Activated T-cell treated with anti-CD3 and anti-CD28 coated beads, Interleukin-2, amount 50 U/mL, for 72 hours (primary cell): Measurements from ENCODE around the gene ILF2. TPM values are rescaled to one million over a fixed set of nuclear protein-coding genes. Genes with fewer than 3 reads are reported as not detected.
"Not testable (repeated sequence)": the region's sequence is repeated elsewhere in the genome, so short reads cannot be mapped to it uniquely, and the experiment has no call there.

ENCODE experiments used
- ATAC-seq, 2 donors: fragments of 150-1000 bp; cut with Tn5 transposase; replicated peaks in 1 of 2; 2 replicates each; pipeline ENCODE4 v1.10.0; 2021; ENCODE audit warnings: moderate library complexity in 2 of 2, mild to moderate bottlenecking in 1 of 2
- DNase-seq, 2 donors: peaks; one replicate each; pipeline ENCODE4 v3.0.0; 2021 to 2022; ENCODE audit warnings: mixed read lengths in 1 of 2
- H3K27ac Mint-ChIP-seq: one replicate; pipeline ENCODE4 v1.8.0; 2022; ENCODE audit warnings: mild to moderate bottlenecking, moderate library complexity, mixed read lengths
- H3K27me3 Mint-ChIP-seq: one replicate; pipeline ENCODE4 v1.8.0; 2022; ENCODE audit warnings: low read depth, mixed read lengths
- H3K36me3 Mint-ChIP-seq, 2 donors: one replicate each; pipeline ENCODE4 v1.8.0; 2022; ENCODE audit warnings: mixed read lengths in 2 of 2, mild to moderate bottlenecking in 1 of 2; ENCODE audit not compliant: insufficient read depth in 2 of 2
- H3K4me1 Mint-ChIP-seq: one replicate; pipeline ENCODE4 v1.8.0; 2022; ENCODE audit warnings: low read depth, mixed read lengths
- H3K4me3 Mint-ChIP-seq, 2 donors: one replicate each; pipeline ENCODE4 v1.8.0; 2022; ENCODE audit warnings: mild to moderate bottlenecking in 2 of 2, mixed read lengths in 2 of 2, moderate library complexity in 2 of 2
- H3K9me3 Mint-ChIP-seq, 2 donors: one replicate each; pipeline ENCODE4 v1.8.0; 2022; ENCODE audit warnings: mixed read lengths in 2 of 2
- total RNA-seq, 2 donors: library from RNA; stranded (reverse); gene quantifications; one replicate each; pipeline ENCODE4 v1.2.3, GENCODE V29; 2022

ILF2 gene
- total RNA-seq, 2 donors from 2014 or later, result 245 to 312 TPM

DNA sequence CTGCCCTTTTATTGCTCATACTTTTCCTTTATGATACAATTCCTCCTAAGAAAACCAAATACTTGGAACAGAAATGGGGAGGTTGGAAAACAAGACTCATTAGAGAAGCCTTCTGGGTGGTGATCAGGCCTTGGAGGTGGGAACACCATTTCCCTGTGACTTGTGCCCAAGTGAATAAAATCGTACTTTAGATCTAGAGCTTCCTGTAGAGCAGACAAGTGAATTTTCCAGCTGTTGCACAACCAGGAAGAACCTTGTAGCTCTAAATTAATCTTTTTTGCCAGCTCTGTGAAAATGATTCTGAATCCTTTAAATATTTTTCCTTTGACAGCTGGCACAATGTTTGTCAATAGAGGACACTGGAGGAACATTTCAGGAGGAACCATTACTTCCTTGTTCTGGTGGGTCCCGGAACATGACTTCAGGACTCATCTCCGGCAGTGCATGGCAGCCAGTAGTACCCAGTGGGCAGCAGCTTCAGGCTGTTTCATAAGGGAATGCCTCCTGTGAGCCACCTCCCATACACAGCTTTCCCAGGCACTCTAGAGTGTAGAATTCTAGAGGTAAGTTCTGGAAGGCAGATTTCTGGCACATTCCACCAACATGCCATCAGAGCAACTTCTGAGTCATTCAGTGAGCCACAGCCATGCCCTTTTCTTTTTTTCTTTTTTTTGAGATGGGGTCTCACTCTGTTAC is 17.8 kb downstream of the ILF2 start:
- H3K4me3 Mint-ChIP-seq, result no peak overlapping the region
- no peak overlapping the region for H3K27ac Mint-ChIP-seq
- peaks cover 22% of the 10 kb centered on the region for H3K4me1 Mint-ChIP-seq
- no peaks in the 10 kb centered on the region for H3K9me3 Mint-ChIP-seq
- ATAC-seq, result no peak
- H3K36me3 Mint-ChIP-seq, result no peaks in the 10 kb centered on the region
- no peaks in the 10 kb centered on the region for H3K27me3 Mint-ChIP-seq
- no peak for DNase-seq

DNA sequence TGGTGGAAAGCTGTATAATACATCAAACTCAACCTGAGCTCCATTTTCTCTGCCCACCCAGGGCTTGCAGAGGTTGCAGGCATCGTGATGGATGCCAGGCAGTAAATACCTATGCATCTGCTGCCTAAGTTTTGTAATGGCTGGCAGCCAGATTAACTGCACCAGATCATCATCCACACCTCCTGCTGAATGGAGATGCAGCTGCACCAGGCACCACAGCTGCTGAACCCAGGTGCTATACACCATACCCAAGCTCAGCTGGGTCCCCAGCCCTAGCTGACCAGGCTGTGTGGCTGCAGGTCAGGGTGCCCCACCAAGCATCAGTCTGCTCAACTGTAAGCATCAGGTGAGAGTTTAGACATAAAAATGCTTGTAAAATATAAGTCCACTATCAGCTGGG is 19.0 kb downstream of the ILF2 start:
- ATAC-seq (peak in 1 of 2 donors; percentile 14), DNase-seq (no peak)
- H3K27me3 Mint-ChIP-seq, result no peaks in the 10 kb centered on the region
- no peaks in the 10 kb centered on the region for H3K9me3 Mint-ChIP-seq
- no peak overlapping the region for H3K4me3 Mint-ChIP-seq
- peaks cover 30% of the 10 kb centered on the region for H3K4me1 Mint-ChIP-seq
- H3K36me3 Mint-ChIP-seq, result peaks cover 0 to 2% of the 10 kb centered on the region in 2 donors
- H3K27ac Mint-ChIP-seq, result no peak overlapping the region

DNA sequence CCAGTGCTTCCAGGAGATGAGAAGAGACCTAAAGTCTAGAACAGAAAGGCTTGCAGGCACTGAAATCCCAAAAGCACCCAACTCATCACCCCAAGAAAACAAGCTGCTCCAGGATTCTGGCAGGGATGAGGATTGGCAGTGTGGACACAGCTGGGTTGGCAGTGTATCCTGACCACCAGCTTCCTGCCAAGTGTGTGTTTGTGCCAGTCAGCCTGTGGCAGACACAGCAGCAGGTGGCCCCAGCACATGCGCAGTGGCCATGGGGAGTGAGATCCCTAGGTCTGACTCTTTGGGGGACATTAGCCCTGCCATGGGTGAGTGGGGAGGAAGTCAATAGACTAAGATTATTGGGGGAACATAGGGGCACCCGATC is 20.9 kb downstream of the ILF2 start:
- peak overlapping the region; percentile 63 for H3K27ac Mint-ChIP-seq
- ATAC-seq, result peak; percentile 21 to 39

DNA sequence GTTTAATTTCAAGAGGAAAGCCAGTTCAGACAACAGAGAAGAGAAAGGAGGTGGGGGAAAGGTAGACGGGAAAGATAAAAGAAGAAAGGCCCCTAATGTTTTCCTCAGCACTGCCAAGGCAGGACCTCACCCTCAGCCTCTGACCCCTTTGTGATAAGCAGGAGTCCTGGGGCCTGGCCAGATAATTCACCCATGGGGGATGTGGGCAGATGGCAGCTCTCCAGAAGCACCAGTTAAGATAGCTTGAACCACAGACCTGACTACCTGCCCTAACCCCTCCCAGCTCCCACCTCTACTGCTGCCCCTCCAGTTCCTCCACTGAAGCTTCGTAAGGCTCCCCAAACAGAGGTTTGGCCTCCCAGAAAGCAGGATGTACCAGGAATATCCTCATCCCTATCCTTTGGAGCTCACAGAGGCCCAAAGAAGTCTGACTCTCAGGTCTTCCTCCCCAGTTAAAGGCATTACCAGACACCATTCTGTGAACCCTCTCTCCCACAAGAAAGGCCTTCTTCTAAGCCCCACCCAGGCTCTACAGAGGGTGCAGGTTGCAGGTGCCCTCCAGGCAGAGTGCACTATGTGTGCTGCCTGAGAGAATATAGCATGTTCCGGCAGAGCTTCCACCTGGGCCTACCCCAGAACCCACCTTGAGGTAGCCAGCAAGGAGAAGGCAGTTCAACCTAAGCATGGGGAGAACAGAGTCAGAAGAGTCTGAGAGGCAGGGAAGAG is 21.5 kb downstream of the ILF2 start:
- no peaks in the 10 kb centered on the region for H3K9me3 Mint-ChIP-seq
- peak; percentile 25 to 28 for ATAC-seq
- H3K4me3 Mint-ChIP-seq, result no peak overlapping the region
- no peak for DNase-seq
- H3K27ac Mint-ChIP-seq, result peak overlapping the region; percentile 63
- peaks cover 6 to 24% of the 10 kb centered on the region in 2 donors for H3K36me3 Mint-ChIP-seq
- no peaks in the 10 kb centered on the region for H3K27me3 Mint-ChIP-seq
- peaks cover 53% of the 10 kb centered on the region for H3K4me1 Mint-ChIP-seq

More for the DNA sequence above, 20.9 kb downstream of the ILF2 start:
- DNase-seq, result no peak
- Mint-ChIP-seq H3K27me3 (no peaks in the 10 kb centered on the region), H3K4me3 (no peak overlapping the region), H3K9me3 (no peaks in the 10 kb centered on the region), H3K36me3 (peaks cover 5 to 18% of the 10 kb centered on the region in 2 donors), H3K4me1 (peaks cover 48% of the 10 kb centered on the region)

DNA sequence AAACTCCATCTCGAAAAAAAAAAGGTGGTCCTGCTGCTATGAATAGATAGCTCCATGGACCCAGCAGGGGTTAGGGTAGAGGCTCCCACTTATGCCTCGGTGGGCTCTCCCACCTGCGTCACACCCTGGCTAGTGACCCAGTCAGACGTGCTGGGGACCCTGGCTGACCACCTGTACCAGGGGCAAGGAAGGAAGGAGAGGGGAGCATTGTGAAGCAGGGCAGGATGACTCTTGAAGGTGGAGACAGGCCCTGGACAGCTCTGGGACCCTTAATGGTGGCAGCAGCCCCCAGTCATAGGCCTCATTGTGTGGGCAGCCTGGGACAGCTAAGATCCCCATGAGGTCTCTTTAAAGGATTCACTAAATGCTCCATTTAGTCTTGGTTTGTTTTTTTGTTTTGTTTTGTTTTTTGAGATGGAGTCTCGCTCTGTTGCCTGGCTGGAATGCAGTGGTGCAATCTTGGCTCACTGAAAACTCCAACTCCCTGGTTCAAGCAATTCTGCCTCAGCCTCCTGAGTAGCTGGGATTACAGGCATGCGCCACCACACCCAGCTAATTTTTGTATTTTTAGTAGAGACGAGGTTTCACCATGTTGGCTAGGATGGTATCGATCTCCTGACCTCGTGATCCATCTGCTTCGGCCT is 22.7 kb downstream of the ILF2 start:
- Mint-ChIP-seq H3K9me3 (no peaks in the 10 kb centered on the region), H3K36me3 (peaks cover 9 to 35% of the 10 kb centered on the region in 2 donors), H3K4me3 (no peak overlapping the region), H3K4me1 (peaks cover 65% of the 10 kb centered on the region), H3K27me3 (no peaks in the 10 kb centered on the region), H3K27ac (no peak overlapping the region)
- DNase-seq (no peak), ATAC-seq (no peak)

DNA sequence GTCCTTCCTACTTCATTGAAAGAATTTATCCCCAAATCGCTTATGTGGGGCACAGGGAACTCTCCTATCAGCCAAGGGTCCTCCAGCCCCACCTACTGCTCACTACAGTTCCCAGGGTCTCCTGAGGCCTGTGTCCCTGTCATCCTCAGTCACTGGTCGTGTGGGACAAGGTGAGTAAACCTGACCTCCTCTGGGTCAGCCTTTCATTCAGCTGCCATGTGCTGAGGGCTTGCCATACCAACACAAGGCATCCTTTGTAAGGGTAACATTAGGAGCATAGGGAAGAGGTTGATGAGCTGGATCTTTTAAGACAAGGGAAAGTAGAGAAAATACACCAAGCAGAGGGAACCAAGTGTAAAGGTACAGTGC is 23.5 kb downstream of the ILF2 start:
- Mint-ChIP-seq H3K4me3 (no peak overlapping the region), H3K27ac (no peak overlapping the region), H3K27me3 (no peaks in the 10 kb centered on the region), H3K36me3 (peaks cover 9 to 39% of the 10 kb centered on the region in 2 donors), H3K9me3 (no peaks in the 10 kb centered on the region), H3K4me1 (peaks cover 69% of the 10 kb centered on the region)
- ATAC-seq, result no peak
- no peak for DNase-seq

DNA sequence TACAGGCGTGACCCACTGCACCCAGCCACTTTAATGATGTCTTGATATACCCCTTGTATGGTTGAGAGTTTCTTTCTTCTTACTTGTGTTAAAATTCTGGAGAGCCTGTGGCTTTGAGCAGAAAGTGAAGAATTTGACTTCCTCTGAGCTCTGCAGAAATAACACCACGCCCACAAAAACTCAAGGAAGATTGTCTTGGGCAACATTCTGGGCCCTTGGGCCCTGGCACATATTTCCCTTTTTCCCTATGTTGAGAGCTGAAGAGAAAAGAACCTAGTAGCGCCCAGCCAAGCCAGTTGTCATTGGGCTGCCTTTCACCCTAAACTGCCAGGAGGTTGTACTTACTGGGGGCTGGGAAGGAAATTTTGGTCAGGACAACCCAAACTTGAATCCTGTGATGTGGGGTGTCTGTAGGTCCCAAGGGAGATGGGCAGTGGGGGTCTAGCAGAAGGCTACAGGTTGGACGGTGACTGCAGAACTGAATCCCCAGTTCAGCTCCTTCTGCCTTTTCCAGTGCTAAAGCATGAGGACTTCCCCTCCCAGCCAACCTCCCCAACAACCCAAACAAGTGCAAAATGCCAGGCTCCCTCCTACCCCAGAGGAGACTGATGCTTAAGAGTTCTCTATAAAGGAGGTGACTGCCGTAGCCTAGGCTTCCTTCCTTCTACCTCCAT is 24.0 kb downstream of the ILF2 start:
- peak overlapping the region; percentile 31 for H3K27ac Mint-ChIP-seq
- no peaks in the 10 kb centered on the region for H3K27me3 Mint-ChIP-seq
- DNase-seq (no peak), ATAC-seq (no peak)
- H3K36me3 Mint-ChIP-seq, result peaks cover 9 to 43% of the 10 kb centered on the region in 2 donors
- no peak overlapping the region for H3K4me3 Mint-ChIP-seq
- no peaks in the 10 kb centered on the region for H3K9me3 Mint-ChIP-seq
- H3K4me1 Mint-ChIP-seq, result peaks cover 69% of the 10 kb centered on the region

DNA sequence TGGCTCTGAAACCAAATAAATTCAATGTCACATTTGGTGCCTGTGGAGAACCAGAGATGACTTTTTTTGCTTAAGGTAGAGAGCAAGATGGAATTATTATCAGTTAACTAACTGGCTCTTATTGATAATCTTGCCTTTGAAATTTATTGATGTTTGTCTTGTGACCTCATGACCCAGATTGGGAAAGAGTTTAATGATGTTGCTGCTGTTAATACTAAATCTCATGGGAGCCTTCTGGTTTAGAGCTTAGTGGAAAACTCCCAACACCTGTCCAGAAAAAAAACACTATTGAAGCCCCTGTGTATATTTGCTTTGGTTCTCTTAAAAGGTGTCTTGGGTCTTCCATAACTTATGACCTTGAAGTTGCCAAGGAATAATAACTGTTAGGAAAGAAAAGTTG is 27.0 kb downstream of the ILF2 start:
- H3K4me1 Mint-ChIP-seq, result peaks cover 66% of the 10 kb centered on the region
- H3K9me3 Mint-ChIP-seq, result no peaks in the 10 kb centered on the region
- no peak overlapping the region for H3K4me3 Mint-ChIP-seq
- peak overlapping the region; percentile 66 for H3K27ac Mint-ChIP-seq
- H3K27me3 Mint-ChIP-seq, result no peaks in the 10 kb centered on the region
- H3K36me3 Mint-ChIP-seq, result peaks cover 9 to 52% of the 10 kb centered on the region in 2 donors
- no peak for DNase-seq
- ATAC-seq, result no peak

DNA sequence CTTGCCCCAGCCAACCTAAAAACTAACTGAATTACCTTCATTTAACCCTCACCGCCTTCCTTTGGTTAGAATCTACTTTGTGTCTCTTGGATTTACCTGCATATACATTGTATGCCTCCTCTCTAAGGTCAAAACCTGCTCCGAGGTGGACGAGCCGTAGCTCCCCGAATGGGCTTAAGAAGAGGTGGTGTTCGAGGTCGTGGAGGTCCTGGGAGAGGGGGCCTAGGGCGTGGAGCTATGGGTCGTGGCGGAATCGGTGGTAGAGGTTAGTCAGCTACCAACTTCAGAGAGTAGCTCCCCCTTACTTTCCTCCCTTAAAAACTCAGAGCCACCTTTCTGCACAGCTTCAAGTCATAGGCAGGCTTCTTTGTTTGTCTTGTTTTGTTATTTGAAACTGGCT is 27.7 kb downstream of the ILF2 start:
- Mint-ChIP-seq H3K4me3 (no peak overlapping the region), H3K27ac (peak overlapping the region; percentile 66), H3K9me3 (no peaks in the 10 kb centered on the region), H3K27me3 (no peaks in the 10 kb centered on the region), H3K4me1 (peaks cover 63% of the 10 kb centered on the region), H3K36me3 (peaks cover 9 to 56% of the 10 kb centered on the region in 2 donors)
- DNase-seq, result no peak
- no peak for ATAC-seq

DNA sequence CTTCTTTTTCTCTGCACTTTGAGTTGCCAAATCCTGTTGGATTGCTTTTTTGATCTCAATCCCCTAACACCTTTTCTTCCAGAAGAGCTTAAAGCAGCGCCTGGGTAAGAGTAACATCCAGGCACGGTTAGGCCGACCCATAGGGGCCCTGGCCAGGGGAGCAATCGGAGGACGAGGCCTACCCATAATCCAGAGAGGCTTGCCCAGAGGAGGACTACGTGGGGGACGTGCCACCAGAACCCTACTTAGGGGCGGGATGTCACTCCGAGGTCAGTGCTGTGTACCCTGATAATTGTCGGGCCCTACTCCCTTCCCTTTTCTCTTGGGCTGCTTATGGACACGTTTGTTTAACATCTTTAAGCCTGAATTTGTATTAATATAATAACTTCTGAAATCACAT is 28.6 kb downstream of the ILF2 start:
- no peak for ATAC-seq
- H3K27ac Mint-ChIP-seq, result no peak overlapping the region
- H3K4me1 Mint-ChIP-seq, result peaks cover 61% of the 10 kb centered on the region
- H3K4me3 Mint-ChIP-seq, result no peak overlapping the region
- no peaks in the 10 kb centered on the region for H3K9me3 Mint-ChIP-seq
- no peaks in the 10 kb centered on the region for H3K27me3 Mint-ChIP-seq
- peaks cover 12 to 61% of the 10 kb centered on the region in 2 donors for H3K36me3 Mint-ChIP-seq
- DNase-seq, result no peak

DNA sequence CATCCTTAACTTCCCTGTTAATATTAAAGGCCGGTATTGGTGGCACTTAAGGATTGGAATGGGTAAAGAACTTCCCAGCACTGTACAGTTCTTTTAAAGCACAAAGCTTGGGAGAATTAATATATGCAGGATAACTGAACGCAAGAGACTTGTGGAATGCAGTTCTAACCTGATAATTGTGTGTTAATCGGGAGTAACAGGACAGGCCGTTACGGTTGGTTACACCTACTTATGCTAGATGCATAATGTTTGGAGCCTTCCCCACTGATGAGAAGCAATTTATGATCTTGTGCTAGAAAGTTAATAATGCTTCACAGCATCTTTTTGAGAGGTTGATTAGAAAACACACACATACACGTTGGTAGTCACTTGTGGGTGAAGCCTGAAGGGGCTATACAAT is 29.9 kb downstream of the ILF2 start:
- DNase-seq, result no peak
- H3K4me3 Mint-ChIP-seq, result no peak overlapping the region
- H3K27me3 Mint-ChIP-seq, result no peaks in the 10 kb centered on the region
- H3K27ac Mint-ChIP-seq, result peak overlapping the region; percentile 55
- peaks cover 58% of the 10 kb centered on the region for H3K4me1 Mint-ChIP-seq
- no peaks in the 10 kb centered on the region for H3K9me3 Mint-ChIP-seq
- peaks cover 16 to 59% of the 10 kb centered on the region in 2 donors for H3K36me3 Mint-ChIP-seq
- no peak for ATAC-seq

DNA sequence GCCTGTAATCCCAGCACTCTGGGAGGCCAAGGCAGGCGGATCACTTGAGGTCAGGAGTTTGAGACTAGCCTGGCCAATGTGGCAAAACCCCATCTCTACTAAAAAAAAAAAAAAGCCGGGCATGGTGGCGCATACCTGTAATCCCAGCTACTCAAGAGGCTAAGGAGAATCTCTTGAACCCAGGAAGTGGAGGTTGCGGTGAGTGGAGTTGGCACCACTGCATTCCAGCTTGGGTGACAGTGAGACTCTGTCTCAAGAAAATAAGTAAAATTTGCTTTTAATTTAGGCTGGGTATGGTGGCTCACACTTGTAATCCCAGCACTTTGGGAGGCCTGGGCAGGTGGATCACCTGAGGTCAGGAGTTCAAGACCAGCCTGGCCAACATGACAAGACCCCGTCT is 30.6 kb downstream of the ILF2 start:
- H3K36me3 Mint-ChIP-seq, result peaks cover 12 to 54% of the 10 kb centered on the region in 2 donors
- not testable (repeated sequence) for H3K27me3 Mint-ChIP-seq, H3K27ac Mint-ChIP-seq, H3K9me3 Mint-ChIP-seq, ATAC-seq, H3K4me3 Mint-ChIP-seq, DNase-seq
- H3K4me1 Mint-ChIP-seq, result peaks cover 55% of the 10 kb centered on the region

DNA sequence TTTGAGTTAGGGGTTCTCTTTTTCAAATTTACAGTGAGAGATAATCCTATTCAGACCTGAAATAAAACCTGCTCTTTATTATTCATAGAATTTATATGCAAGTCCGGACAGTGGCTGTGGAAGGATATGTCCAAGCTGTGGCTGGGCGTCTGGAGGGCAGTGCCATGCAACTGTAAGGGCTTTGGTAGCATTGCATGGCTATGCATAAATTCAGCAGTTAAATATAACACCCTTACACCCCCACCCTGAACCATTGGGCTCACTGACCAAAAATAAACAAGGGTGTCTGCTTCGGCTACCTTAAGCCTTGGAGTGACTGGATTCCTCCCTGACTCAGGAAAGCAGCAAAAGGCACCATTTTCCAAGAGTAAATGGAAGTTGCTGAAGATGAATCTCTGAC is 31.5 kb downstream of the ILF2 start:
- no peaks in the 10 kb centered on the region for H3K27me3 Mint-ChIP-seq

More for the DNA sequence above, 31.5 kb downstream of the ILF2 start:
- Mint-ChIP-seq H3K4me1 (peaks cover 47% of the 10 kb centered on the region), H3K4me3 (no peak overlapping the region), H3K27ac (no peak overlapping the region), H3K36me3 (peaks cover 12 to 48% of the 10 kb centered on the region in 2 donors), H3K9me3 (no peaks in the 10 kb centered on the region)
- ATAC-seq (no peak), DNase-seq (no peak)
